Hepatocyte (in vitro differentiated cells): ENCODE measurements around the gene AFF2.

Source experiments
- EZH2 ChIP-seq: fragments of 200-600 bp; sonication (generic); IDR thresholded peaks from 2 replicates; pipeline ENCODE4 v1.6.1; 2016; ENCODE audit warnings: antibody characterized with exemption, mild to moderate bottlenecking, borderline replicate concordance
- TF ChIP-seq, protein P1 (sequence below): fragments of 200-600 bp; sonication (generic); IDR thresholded peaks from 2 replicates; pipeline ENCODE4 v1.5.1; 2016; ENCODE audit warnings: antibody characterized with exemption, mild to moderate bottlenecking; ENCODE audit not compliant: poor library complexity

DNA sequence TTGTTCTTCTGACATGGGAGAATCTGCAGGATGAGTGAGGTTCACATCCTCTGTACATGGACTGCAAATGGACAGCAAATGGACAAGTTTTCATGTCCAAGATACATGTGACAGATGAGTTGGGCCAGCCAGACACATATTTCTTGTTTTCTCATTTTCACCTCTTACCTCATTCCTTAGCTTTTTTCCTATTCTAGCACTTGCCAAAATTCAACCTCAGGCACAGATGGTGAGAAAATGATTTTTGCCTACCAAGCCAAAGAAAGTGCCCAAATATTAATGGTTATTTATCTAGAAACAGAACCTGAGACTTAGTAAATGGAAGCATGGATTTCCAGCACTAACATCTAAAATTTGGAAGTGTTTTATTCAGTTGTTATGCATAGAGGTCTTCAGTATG is 402.2 kb downstream of the AFF2 start:
- TF ChIP-seq, protein P1, sequence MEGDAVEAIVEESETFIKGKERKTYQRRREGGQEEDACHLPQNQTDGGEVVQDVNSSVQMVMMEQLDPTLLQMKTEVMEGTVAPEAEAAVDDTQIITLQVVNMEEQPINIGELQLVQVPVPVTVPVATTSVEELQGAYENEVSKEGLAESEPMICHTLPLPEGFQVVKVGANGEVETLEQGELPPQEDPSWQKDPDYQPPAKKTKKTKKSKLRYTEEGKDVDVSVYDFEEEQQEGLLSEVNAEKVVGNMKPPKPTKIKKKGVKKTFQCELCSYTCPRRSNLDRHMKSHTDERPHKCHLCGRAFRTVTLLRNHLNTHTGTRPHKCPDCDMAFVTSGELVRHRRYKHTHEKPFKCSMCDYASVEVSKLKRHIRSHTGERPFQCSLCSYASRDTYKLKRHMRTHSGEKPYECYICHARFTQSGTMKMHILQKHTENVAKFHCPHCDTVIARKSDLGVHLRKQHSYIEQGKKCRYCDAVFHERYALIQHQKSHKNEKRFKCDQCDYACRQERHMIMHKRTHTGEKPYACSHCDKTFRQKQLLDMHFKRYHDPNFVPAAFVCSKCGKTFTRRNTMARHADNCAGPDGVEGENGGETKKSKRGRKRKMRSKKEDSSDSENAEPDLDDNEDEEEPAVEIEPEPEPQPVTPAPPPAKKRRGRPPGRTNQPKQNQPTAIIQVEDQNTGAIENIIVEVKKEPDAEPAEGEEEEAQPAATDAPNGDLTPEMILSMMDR, result no peak
- no peak for TF ChIP-seq EZH2
